Activated CD4-positive, alpha-beta T cell treated with anti-CD3 and anti-CD28 coated beads, Interleukin-2, Interleukin-4, amounts not matched to agents 100 ng/mL and 50 ng/mL, durations not matched to agents 16 hours and 8 hours (primary cell): ENCODE measurements around the gene KRT17.
"Not testable (repeated sequence)": the region's sequence is repeated elsewhere in the genome, so short reads cannot be mapped to it uniquely, and the experiment has no call there.

Source experiments
- DNase-seq: peaks from one replicate; pipeline ENCODE4 v3.0.0-alpha.2; 2020; ENCODE audit warnings: low spot score

The KRT17 gene

GRCh38 chr17:41653892-41654677 lies 29.7 kb upstream of the KRT17 start:
- no peak for DNase-seq

- DNase-seq, result no peak
Measured at GRCh38 chr17:41653421-41653820, 29.0 kb upstream of the KRT17 start.

DNA sequence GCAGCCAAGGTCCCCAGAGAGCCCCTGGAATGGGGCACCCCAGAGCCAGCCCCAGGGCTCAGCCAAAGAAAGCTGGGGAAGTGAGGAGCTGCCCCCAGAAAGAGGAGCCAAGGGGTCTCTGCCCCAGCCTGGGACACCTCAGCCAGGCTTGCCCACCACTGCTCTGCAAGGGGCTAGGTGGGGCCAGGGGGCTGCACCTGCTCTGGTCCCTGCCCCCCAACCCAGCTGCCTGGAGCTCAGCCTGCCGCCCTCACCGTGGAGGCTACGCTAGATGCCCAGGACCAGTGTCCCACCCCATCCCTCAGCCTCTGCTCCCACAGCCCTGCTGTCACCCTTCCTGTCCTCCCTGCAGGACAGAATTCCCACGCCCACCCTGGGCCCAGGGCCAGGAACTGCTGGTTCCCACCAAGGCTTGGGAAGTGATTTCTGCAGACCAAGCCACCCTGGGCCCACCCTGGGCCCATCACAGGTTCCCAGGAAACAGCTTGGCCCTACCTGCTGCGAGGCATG lies 28.1 kb upstream of the KRT17 start:
- DNase-seq, result no peak

DNA sequence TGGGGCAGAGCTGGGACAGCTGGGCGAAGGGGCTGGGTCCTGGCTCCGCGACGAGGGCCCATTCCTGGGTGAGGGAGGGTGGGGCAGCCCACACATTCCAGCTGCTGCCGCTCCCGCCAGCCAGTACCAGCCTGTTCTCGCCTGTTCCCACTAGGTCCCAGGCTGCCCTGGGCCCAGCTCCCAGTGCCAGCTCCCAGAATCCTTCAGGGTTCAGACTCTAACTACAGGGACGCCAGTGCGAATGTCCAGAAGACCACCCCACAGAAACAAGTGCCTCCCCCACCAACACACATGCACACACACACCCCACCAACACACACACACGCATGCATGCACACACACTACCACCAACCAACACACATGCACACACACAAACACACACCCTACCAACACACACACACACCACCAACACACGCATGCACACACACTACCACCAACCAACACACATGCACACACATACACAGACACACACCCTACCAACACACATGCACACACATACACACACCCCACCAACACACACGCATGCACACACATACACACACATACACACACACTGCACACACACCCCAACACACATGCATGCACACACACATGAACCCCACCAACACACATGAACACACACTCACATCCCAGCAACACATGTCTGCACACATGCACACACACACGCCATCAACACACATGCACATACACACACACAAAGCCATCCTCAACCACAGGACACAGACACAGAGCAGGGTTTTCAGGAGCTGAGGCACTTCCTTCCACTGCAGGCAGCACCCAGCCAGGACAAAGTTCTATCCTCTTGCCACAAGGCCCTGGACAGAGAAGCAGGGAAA lies 27.5 kb upstream of the KRT17 start:
- no peak for DNase-seq

DNA sequence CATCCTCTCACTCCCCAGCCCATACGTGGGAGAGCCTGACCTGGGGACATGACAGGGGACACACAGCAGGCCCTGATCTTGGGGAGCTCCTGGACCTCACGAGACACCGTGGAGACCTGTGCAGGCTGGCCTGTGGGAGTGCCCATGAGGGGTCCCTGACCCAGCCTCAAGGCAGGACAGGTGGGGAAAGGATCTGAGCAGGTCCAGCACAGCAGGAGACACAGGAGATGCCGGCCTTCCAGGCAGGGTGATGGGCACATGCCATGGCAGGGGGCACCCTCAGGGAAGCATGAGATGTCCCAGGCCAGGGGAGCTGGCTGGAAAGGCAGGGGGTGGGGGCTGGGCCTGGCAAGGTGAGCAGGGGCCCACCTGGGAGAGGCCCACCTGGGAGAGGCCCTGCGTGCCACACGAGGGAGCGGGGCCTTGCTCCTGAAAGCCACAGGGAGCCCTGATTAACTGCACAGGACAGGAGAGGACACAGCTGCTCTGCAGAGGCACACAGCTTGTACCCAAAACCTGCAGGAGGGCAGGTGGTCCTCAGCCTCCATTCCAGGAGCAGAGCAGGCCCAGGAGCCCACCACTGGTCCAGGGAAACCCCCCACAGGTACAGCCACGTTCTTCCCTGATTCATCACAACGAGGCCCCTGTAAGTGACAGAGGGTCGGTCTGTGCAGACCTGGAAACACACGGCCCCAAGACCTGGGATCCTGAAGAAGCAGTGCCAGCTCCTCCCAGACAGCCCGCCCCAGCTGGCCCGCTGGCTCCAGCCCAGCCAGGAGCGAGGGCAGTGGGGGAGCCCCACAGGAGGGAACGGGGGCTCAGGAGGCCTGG lies 26.6 kb upstream of the KRT17 start:
- DNase-seq, result no peak

- DNase-seq, result no peak
Measured at GRCh38 chr17:41649923-41650519, 25.6 kb upstream of the KRT17 start.

DNA sequence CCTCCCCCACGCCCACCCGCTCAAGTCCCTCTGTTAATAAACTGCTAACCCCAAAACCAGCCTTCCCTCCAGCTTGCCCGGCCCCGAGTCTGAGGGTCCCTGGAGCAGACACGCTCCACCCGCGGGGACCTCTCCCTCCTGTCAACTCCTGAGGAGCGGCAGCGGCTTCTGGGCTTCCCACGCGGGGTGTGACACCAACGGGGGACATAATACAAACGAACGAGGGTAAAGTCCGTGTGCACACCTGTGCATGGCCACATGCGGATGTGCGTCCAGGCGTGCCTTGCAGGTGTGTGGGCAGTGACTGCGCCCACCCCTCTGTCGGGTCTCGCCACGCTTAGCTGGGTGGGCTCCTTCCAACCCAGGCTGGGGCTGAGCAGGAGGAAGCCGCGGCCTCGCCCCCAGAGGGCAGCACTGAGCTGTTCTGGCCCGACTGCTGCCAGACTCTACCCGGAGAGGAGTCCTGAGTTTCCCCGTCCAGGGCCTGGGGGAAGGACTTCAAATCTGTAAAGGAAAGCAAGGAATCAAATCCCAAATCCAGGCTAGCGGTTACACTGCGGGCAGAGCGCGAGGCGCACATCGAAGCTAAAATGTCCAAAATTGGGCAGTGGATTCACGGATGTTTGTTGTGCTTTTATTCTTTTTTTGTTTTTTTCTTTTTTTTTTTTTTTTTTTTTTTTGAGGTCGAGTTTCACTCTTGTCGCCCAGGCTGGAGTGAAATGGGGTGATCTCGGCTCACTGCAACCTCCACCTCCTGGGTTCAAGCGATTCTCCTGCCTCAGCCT lies 24.2 kb upstream of the KRT17 start:
- peak; percentile 84 for DNase-seq

DNA sequence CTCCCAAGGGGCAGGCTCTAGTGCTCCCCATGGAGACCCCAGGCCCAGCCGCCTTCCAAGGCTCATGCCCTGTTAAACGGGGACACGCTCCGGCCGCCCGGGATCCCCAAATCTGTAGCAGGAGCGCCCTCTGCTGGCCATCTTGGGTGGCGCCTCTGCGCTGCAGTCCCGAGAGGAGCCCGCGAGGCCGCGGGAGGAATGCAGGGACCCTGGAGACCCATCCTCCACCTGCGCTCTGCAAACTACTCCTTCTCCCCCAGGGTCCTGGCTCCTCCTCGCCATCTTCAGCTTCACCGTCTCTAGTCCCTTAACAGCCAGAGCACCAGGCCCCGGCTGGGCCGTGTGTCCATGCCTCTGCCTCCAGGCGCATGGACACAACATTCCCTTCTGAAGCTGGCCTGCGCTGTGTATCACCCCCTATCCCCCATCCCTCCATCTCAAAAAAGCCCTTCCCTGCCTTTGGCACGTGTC lies 23.6 kb upstream of the KRT17 start:
- peak; percentile 89 for DNase-seq

- no peak for DNase-seq
Measured at GRCh38 chr17:41647038-41647813, 22.9 kb upstream of the KRT17 start.

- DNase-seq, result no peak
Measured at GRCh38 chr17:41642252-41643156, 18.1 kb upstream of the KRT17 start.

GRCh38 chr17:41640596-41640995 lies 16.2 kb upstream of the KRT17 start:
- DNase-seq, result not testable (repeated sequence)

- DNase-seq, result no peak
Measured at GRCh38 chr17:41639492-41640473, 15.4 kb upstream of the KRT17 start.

- DNase-seq, result no peak
Measured at GRCh38 chr17:41638941-41639340, 14.6 kb upstream of the KRT17 start.

DNA sequence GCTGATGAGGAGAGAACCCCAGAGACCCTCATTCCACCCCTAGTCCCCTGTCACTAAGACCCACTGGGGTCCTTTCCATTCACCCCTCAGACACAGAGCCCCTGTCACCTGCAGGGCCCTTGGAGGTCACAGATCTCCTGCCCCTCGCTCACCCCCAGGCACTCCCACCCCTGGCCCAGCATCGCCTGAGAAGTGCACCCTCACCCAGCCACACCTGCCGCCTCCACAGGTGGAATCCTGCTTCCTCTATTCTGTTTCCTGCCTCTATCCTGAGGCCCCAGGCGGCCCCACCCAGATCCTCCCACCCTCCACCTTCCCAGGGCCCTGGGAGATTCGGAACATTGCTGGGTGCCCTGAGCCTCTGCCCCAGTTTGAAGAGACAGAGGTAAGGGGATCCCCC lies 13.8 kb upstream of the KRT17 start:
- DNase-seq, result no peak

- no peak for DNase-seq
Measured at GRCh38 chr17:41636652-41637051, 12.3 kb upstream of the KRT17 start.

DNA sequence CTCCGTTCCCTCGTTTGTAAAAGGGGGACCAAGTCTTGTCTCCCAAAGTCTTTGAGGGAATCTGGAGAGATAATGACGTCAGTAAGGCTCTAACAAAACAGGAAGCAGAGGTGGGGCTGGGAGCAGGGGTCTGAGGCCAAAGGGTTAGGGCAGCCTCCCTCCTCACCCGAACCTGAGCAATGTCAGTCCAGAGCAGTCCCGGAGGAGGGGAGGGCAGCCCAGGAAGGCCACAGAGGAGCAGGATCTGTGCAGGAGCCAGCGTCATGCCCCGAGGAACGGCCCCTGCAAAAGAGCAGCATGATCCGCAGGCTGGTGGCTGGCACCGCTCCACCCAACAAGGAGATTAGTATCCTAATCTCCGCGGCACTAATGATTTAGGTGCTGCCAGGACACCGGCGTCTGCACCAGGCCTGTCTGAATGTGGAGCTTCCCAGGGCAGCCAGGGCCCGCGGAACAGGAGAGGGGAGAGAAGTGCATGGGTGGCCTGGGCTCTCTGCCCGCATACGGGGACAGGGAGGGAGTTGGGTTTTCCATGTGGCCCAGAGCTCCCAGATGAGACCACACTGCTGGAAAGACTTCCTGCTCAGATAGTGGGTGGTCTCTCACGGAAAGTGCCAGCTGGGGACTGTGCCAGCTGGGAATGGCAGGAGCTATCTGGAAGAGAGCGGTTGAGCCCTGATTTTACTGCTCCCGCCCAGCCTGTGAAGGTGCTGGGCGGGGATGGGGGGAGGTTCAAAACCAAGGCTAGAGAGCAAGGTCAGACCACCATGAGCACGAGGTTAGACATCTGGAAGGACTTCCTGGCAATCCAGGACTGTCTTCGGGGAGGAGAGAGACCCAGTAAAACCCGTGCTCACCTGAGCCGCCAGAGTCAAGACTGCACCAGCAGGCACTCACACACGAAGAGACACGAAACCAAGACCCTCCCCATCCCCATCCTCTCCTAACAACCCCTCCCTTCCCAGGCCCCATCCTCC lies 11.0 kb upstream of the KRT17 start:
- DNase-seq, result no peak

DNA sequence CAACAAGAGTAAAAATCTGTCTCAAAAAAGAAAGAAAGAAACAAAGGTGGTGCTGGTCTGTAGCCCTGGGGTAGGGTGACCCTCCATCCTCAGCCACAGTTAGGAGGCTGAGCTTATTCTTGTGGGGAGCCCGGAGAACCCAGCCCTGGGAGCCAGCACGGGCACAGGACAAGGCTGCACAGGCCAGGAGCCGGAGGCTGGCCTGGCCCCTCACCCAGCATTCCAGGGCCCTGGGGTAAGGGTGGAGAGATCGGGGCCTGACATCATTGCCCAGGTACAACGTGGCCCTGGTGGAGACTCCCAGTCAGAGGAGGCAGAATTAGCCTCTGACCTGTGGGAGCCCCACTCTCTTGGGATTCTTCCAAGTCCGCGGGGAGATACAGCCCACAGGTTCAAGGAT lies 10.3 kb upstream of the KRT17 start:
- no peak for DNase-seq
